Endothelial cell (in vitro differentiated cells): ENCODE results near the gene COPB1. TPM values are rescaled to one million over a fixed set of nuclear protein-coding genes. Genes with fewer than 3 reads are reported as not detected.

Experiments used
- DNase-seq: peaks from one replicate; pipeline ENCODE4 v3.0.0; 2021; ENCODE audit warnings: low spot score
- H3K27ac Mint-ChIP-seq: one replicate; pipeline ENCODE4 v1.8.0; 2021; ENCODE audit warnings: mixed read lengths, inconsistent platforms; ENCODE audit not compliant: unreplicated experiment
- H3K27me3 Mint-ChIP-seq: one replicate; pipeline ENCODE4 v1.8.0; 2021; ENCODE audit warnings: mild to moderate bottlenecking, moderate library complexity, mixed read lengths, inconsistent platforms; ENCODE audit not compliant: unreplicated experiment
- H3K36me3 Mint-ChIP-seq: one replicate; pipeline ENCODE4 v1.8.0; 2021; ENCODE audit warnings: mild to moderate bottlenecking, low read depth, mixed read lengths, inconsistent platforms; ENCODE audit not compliant: unreplicated experiment
- H3K4me1 Mint-ChIP-seq: one replicate; pipeline ENCODE4 v1.8.0; 2021; ENCODE audit warnings: mild to moderate bottlenecking, mixed read lengths, inconsistent platforms; ENCODE audit not compliant: unreplicated experiment
- H3K4me3 Mint-ChIP-seq: one replicate; pipeline ENCODE4 v1.8.0; 2021; ENCODE audit warnings: mild to moderate bottlenecking, mixed read lengths, inconsistent platforms; ENCODE audit not compliant: unreplicated experiment
- H3K9me3 Mint-ChIP-seq: one replicate; pipeline ENCODE4 v1.8.0; 2021; ENCODE audit warnings: mixed read lengths, inconsistent platforms; ENCODE audit not compliant: unreplicated experiment
- CTCF ChIP-seq: fragments of 200-600 bp; sonication (generic); IDR thresholded peaks from one replicate; pipeline ENCODE4 v1.5.0; 2021; ENCODE audit warnings: antibody characterized with exemption; ENCODE audit not compliant: unreplicated experiment
- total RNA-seq: library from RNA; stranded (reverse); fragmentation: NEBNext Ultra II Directional; extraction: Animal tissue kit (Norgen Biotek cat#: 25700); gene quantifications from one replicate; pipeline ENCODE4 v1.2.1, GENCODE V29; 2021; ENCODE audit not compliant: unreplicated experiment

COPB1 gene
- total RNA-seq, 1 donor from 2014 or later: 132 TPM

- TF ChIP-seq CTCF: no peak
- Mint-ChIP-seq H3K36me3 (peaks cover 17% of the 10 kb centered on the region), H3K27me3 (no peaks in the 10 kb centered on the region), H3K9me3 (no peaks in the 10 kb centered on the region), H3K4me3 (peak overlapping the region; percentile 98), H3K4me1 (peaks cover 18% of the 10 kb centered on the region), H3K27ac (peak overlapping the region; percentile 59)
- DNase-seq: no peak
Measured at GRCh38 chr11:14518820-14519219, 19.2 kb upstream of the COPB1 start.

DNA sequence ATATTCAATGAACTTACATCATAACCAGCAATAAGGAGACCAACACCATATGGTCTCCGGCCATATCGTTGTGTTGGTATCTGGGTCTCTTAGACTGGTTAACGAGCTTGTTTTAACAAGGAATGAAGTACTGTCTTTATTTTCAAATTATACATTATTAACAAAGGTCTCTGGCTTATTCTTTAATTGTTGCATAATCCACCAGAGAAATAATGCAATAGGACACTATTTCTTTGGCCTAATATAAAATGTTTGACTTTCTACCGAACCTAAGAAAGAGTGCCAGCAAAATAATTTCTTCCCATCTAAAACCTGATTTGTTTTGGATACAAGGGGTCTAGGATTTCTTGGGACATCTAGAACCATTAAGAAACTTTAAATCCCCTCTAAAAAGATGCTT is 14.2 kb upstream of the COPB1 start:
- Mint-ChIP-seq H3K4me1 (peaks cover under 1% of the 10 kb centered on the region), H3K4me3 (no peak overlapping the region), H3K27me3 (no peaks in the 10 kb centered on the region), H3K9me3 (no peaks in the 10 kb centered on the region), H3K27ac (no peak overlapping the region), H3K36me3 (peaks cover 31% of the 10 kb centered on the region)
- TF ChIP-seq CTCF: no peak
- no peak for DNase-seq

DNA sequence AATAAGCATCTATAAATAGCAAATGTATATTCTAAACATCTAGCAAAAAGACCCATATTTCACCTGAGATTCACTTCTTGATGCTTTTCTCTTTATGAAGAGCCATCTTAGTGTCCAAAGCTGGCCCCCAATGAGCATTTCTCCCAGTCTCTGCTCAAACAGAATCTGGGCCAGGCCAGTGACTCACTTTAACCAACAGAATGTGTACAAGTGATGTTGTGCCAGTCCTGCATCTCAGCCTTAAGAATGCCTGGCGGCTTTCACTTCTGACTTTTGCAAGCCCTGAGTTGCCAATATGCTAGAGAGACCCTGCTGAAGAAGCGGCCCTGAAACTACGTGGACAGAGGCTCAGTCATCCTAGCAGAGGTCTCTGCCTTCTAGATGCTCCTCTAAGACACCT is 6.9 kb upstream of the COPB1 start:
- Mint-ChIP-seq H3K27me3 (no peaks in the 10 kb centered on the region), H3K4me3 (peak overlapping the region; percentile 27), H3K27ac (no peak overlapping the region), H3K4me1 (no peaks in the 10 kb centered on the region), H3K36me3 (peaks cover 34% of the 10 kb centered on the region), H3K9me3 (no peaks in the 10 kb centered on the region)
- TF ChIP-seq CTCF: no peak
- no peak for DNase-seq

GRCh38 chr11:14503023-14503422 is 3.4 kb upstream of the COPB1 start:
- no peak overlapping the region for H3K27ac Mint-ChIP-seq
- no peak for DNase-seq
- peaks cover 8% of the 10 kb centered on the region for H3K4me1 Mint-ChIP-seq
- no peaks in the 10 kb centered on the region for H3K27me3 Mint-ChIP-seq
- H3K9me3 Mint-ChIP-seq: no peaks in the 10 kb centered on the region
- peaks cover 20% of the 10 kb centered on the region for H3K36me3 Mint-ChIP-seq
- no peak overlapping the region for H3K4me3 Mint-ChIP-seq
- no peak for TF ChIP-seq CTCF

- no peaks in the 10 kb centered on the region for H3K9me3 Mint-ChIP-seq
- no peak overlapping the region for H3K27ac Mint-ChIP-seq
- H3K4me1 Mint-ChIP-seq: peaks cover 16% of the 10 kb centered on the region
- peaks cover 26% of the 10 kb centered on the region for H3K36me3 Mint-ChIP-seq
- TF ChIP-seq CTCF: no peak
- DNase-seq: no peak
- no peaks in the 10 kb centered on the region for H3K27me3 Mint-ChIP-seq
- no peak overlapping the region for H3K4me3 Mint-ChIP-seq
Measured at GRCh38 chr11:14502039-14502438, 2.4 kb upstream of the COPB1 start.
